ENCODE data around the gene GDF2. TPM values are rescaled to one million over a fixed set of nuclear protein-coding genes. Genes with fewer than 3 reads are reported as not detected.

The GDF2 gene
- polyA plus RNA-seq, 1 donor = not detected

GRCh38 chr10:47294057-47294456, 28.2 kb upstream of the GDF2 start:
- DNase-seq = no peak

DNA sequence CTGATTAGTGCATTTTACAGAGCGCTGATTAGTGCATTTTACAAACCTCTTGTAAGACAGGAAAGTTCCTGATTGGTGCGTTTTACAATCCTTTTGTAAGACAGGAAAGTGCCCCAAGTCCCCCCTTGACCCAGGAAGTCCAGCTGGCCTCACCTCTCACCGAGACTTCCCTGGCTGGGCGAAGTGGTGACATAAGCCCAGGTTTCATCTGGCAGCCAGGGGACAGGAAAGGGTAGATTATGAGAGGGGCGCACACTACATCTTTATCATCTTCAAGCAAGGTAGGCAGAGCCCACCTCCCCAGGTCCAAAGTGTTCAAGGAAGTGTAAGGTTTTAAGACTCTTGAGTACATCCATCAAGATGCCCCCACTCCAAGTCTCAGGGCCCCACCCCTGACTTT, 27.8 kb upstream of the GDF2 start:
- DNase-seq = no peak

- no peak for DNase-seq
Observed at GRCh38 chr10:47295411-47295810, 26.8 kb upstream of the GDF2 start.

GRCh38 chr10:47296156-47296894, 25.9 kb upstream of the GDF2 start:
- DNase-seq = no peak

DNA sequence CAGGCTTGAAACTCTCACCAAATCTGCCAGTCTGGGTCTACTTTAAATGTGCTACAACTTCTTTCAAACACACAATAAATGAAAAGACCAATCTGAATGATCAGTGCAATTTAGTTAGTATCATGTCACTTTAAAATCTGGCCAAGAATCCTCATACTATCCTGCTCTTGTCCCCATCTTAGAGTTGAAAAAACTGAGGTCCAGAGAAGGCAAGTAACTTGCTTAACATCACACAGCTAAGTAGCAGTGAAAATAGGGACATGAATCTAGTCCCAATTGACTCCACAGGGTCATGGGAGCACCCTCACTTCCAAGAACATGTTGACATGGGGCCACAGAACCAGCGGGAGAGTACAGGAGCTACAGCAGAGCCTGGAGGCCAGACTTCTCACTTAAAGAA, 25.3 kb upstream of the GDF2 start:
- DNase-seq = no peak

DNA sequence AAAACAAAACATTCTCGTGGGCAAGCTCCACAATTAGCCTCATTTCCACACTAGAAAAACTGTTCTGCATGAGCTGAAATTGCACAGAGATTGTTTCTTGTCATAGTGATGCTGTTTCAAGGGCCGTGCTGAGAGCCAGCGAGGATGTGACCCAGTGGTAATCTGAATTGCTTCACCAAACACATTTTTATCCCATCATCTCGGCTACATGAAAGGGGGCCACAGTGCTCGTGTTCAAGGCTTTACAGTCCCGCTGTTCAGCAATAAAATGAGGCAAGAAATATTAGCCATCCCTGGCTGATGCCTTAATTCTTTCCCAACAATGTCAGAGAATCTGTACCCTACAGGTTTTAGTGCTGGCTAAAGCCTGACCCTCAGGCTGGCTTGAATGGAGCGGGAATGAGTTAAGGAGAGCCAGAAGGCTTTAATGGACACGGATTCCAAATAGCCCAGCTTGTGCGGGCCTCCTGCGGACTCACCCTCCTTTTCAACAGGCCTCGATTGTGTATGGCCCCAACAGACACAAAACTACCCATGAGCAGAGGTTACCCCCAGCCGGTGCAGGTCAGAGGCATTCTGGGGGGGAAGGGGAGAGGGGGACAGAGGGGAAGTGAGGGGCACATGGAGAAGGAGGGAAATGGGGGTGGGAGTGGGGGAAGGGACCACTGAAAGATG, 24.3 kb upstream of the GDF2 start:
- no peak for DNase-seq

GRCh38 chr10:47298715-47299114, 23.5 kb upstream of the GDF2 start:
- DNase-seq = no peak

DNA sequence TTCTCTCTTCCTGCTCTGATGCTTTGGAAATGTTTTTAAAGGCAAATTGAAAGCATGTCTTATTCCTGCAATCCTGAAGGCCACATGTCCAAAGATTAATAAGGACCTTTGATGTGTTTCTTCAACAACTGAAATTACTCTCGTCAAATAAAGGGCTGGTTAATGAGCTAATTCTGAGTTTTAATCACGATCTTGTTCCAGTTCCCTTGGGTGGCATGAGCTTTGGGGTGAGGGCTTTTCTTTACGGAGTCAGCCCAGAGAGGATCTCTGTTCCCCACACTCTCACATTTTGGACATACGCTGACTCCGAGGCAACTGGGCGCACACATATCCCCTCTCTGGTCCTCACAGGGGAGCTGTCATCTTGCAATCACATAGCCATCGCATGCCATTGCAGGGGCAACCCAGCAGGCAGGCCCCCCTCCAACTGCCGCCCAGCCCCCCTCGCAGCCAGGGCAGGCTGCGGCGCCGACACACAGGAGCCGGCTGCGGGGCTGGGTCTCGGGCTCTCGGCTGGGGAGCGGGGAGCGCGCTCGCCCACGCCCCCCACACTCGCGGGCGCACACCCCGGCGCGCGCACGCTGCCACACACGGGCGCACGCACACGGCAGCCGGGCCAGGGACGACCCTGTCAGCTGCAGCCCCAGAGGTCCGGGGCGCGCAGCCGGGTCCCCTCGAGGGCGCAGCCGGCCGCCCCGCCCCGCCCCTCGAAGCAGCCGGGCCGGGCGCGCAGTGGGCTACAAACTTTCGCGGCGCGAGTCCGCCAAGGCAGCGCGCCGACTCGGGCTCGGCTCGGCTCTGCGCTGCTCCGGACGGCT, 22.4 kb upstream of the GDF2 start, which contains the start of gene GDF10:
TSS of gene GDF10 (plus strand) at position 587 of the 818 bp plus-strand sequence. CDS start 455 bp downstream, outside the sequence.
- no peak for DNase-seq

DNA sequence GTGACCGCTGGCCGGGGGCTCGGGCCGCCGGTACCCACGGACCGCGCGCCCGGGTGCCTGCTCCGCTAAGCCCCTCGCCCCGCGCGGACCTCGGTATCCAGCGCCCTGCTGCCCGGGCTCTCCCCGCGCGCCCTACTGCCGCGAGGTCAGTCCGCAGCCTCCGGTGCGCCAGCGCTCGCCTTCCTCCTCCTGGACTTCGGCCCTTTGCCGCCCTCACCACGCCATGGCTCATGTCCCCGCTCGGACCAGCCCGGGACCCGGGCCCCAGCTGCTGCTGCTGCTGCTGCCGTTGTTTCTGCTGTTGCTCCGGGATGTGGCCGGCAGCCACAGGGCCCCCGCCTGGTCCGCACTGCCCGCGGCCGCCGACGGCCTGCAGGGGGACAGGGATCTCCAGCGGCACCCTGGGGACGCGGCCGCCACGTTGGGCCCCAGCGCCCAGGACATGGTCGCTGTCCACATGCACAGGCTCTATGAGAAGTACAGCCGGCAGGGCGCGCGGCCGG, 21.8 kb upstream of the GDF2 start:
- DNase-seq = no peak

- DNase-seq = no peak
Observed at GRCh38 chr10:47301833-47302232, 20.4 kb upstream of the GDF2 start.

DNA sequence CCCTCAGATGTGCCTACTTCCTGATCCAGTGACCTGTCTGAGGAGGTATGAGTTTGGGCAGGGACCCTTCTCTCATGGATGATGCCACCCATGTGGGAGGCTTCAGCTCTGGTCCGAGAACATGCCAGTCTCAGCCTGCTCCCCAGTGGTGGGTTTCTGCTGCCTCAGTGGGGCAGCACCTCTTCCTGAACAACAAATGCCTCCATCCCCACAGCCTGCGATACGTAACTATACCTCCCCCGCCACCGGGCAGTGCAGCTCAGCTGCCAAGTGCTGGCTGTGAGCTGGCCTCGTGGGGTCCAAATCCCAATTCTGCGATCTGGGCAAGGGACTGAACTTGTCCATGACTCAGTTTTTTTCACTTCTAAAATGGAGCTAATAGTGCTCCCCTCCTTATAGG, 19.1 kb upstream of the GDF2 start:
- DNase-seq = no peak

DNA sequence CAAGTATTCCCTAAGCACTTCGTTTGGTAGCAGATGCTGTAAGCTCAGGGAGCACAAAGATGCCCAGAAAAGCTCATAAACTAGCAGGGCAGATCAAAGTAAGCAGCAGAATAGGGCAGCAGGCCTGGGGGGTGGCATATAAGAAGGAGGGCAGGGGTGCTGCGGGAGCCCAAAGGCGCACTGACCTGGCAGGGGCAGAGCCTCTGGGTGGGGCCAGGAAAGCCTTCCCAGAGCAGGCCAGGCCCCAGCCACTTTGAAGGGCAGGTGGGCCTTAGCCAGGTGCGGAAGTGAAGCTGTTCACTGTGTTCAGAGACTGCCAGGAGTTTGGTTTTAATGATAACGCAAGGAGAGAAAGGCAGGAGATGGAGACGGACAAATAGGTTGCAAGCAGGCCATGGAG, 18.4 kb upstream of the GDF2 start:
- no peak for DNase-seq

- no peak for DNase-seq
Observed at GRCh38 chr10:47305566-47305965, 16.7 kb upstream of the GDF2 start.

GRCh38 chr10:47306387-47307210, 15.7 kb upstream of the GDF2 start:
- DNase-seq = no peak

- no peak for DNase-seq
Observed at GRCh38 chr10:47307381-47307780, 14.9 kb upstream of the GDF2 start.

DNA sequence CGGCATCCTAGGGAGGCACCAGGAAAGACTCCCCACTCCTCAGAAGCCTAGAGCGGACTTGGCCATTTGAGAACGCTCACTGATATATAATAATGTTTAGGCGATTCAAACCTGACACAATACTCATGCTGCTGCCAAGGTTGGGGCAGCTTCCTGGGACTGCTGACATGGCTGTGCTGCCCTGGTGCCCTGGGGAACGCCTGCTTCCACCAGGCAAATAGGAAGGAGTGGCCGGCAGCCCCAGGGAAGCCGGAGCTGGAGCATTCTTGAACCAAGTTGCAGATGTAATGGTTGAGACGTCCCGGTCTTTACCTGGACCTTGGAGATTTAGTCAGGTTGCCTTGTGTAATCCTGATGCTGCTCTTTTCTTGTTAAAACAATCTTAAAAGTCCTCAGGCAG, 13.5 kb upstream of the GDF2 start:
- no peak for DNase-seq

DNA sequence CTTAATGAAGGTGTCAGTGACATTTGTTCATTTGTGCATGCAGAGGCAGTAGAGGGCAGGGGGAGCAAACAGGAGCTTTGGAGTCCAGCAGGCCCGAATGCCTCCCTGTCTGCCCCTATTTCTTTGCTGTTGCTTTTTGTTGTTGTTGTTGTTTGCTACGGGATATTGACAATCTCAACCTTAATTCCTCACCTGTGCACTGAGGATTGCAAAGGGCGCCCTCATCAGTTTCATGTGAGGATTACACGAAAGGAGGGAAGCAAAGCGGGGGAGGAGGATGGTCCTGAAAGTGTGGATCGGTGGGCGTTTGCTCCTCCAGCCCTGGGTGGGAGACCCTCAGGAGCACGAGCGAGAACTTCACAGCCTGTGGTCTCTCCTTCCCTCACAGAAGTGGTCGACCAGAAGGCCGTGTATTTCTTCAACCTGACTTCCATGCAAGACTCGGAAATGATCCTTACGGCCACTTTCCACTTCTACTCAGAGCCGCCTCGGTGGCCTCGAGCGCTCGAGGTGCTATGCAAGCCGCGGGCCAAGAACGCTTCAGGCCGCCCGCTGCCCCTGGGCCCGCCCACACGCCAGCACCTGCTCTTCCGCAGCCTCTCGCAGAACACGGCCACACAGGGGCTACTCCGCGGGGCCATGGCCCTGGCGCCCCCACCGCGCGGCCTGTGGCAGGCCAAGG, 12.7 kb upstream of the GDF2 start:
- DNase-seq = no peak

DNA sequence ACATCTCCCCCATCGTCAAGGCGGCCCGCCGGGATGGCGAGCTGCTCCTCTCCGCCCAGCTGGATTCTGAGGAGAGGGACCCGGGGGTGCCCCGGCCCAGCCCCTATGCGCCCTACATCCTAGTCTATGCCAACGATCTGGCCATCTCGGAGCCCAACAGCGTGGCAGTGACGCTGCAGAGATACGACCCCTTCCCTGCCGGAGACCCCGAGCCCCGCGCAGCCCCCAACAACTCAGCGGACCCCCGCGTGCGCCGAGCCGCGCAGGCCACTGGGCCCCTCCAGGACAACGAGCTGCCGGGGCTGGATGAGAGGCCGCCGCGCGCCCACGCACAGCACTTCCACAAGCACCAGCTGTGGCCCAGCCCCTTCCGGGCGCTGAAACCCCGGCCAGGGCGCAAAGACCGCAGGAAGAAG, 12.2 kb upstream of the GDF2 start:
- no peak for DNase-seq

DNA sequence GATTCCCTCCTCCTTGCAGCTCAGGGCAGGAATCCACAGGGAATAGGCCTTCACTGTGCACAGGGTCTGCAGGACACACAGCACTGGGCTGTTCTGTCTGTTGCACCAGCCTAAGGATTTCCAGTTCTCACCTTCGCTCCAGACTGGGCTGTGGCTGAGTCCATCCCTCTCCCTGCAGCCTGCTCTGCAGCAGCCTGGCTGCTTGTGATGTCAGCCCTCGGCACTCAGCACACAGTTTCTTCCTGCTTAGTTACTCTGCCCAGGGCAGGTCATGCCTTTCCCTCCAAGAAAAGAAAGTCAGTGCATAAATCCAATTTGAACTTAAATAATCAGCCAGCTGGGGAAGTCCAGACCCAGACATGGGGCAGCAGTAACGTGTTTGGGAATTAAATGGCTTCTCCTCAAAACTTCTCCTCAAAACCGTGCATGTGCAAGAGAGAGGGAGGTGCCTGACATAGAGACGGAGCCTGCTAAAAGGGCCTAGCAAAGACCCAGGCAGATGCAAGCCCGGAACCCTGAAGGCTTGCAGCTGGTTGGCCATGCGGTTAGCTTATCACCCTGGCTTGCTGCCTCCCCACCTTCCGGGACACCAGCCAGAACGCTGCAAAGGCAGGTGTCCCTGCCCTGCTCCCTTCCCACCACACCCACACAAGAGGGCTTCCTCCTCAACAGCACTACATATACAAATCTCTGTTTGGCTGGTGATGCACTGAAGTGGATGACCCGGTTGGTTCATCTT, 10.9 kb upstream of the GDF2 start:
- DNase-seq = no peak

GRCh38 chr10:47311932-47312662, 10.2 kb upstream of the GDF2 start:
- DNase-seq = peak; percentile 68

Measured in hindlimb muscle (tissue), 1 donor.